Gastroesophageal sphincter (tissue), 4 donors: Measurements from ENCODE around the gene SMAD2. TPM values are rescaled to one million over a fixed set of nuclear protein-coding genes. Genes with fewer than 3 reads are reported as not detected.

ENCODE experiments used
- ATAC-seq: fragments of 150-250 bp; one replicate; pipeline ENCODE4 v1.9.1; 2016; ENCODE audit warnings: mild to moderate bottlenecking, moderate library complexity
- H3K27ac ChIP-seq, 4 donors: fragments of 200-600 bp; sonication (generic) in 3 of 4; 1 replicate in 3 of 4; 2 replicates in 1 of 4; pipeline ENCODE4 v1.5.1; 2016 to 2019
- H3K27me3 ChIP-seq: fragments of 200-600 bp; sonication (generic); one replicate; pipeline ENCODE4 v1.5.1; 2019
- H3K36me3 ChIP-seq, 2 donors: fragments of 200-600 bp; sonication (generic); one replicate each; pipeline ENCODE4 v1.5.1; 2019; ENCODE audit warnings: control low read depth in 1 of 2
- H3K4me1 ChIP-seq, 3 donors: fragments of 200-600 bp; sonication (generic); 1 replicate in 2 of 3; 2 replicates in 1 of 3; pipeline ENCODE4 v1.5.1; 2016 to 2019; ENCODE audit warnings: control low read depth in 2 of 3
- H3K4me3 ChIP-seq, 2 donors: fragments of 200-600 bp; sonication (generic); one replicate each; pipeline ENCODE4 v1.5.1; 2019; ENCODE audit warnings: mild to moderate bottlenecking in 1 of 2, moderate library complexity in 1 of 2
- H3K9me3 ChIP-seq, 3 donors: fragments of 200-600 bp; sonication (generic); one replicate each; pipeline ENCODE4 v1.5.1; 2017 to 2019; ENCODE audit warnings: control low read depth in 2 of 3
- CTCF ChIP-seq, 4 experiments: fragments of 200-600 bp in 2 of 4; fragments of 450-650 bp in 2 of 4; sonication (generic) in 1 of 4; IDR thresholded peaks; one replicate each; pipeline ENCODE4 v1.5.1; 2017 to 2019; ENCODE audit warnings: antibody characterized with exemption in 4 of 4, mild to moderate bottlenecking in 2 of 4, moderate library complexity in 2 of 4
- EP300 ChIP-seq: sonication (generic); formaldehyde crosslinking; IDR thresholded peaks from one replicate; pipeline ENCODE4 v1.6.1; 2017; ENCODE audit warnings: antibody characterized with exemption, mild to moderate bottlenecking
- POLR2A ChIP-seq, 2 donors: fragments of 450-650 bp; IDR thresholded peaks; one replicate each; pipeline ENCODE4 v1.6.1; 2017; ENCODE audit warnings: antibody characterized with exemption in 2 of 2, mild to moderate bottlenecking in 2 of 2, moderate library complexity in 1 of 2
- POLR2AphosphoS5 ChIP-seq: sonication (generic); formaldehyde crosslinking; IDR thresholded peaks from one replicate; pipeline ENCODE4 v1.6.1; 2017; ENCODE audit warnings: antibody characterized with exemption
- WGBS, 2 donors: methylation state at CpG; one replicate each; pipeline ENCODE4 v1.1.5; 2018; ENCODE audit warnings: low coverage in 1 of 2; 5-methylcytosine and 5-hydroxymethylcytosine counted together
- total RNA-seq, 4 donors: library from RNA; depleted of rRNA; stranded (reverse); fragments of >200 nt; gene quantifications; one replicate each; pipeline ENCODE4 v1.1.0, GENCODE V29; 2016

Gene SMAD2
- total RNA-seq, 4 donors from 2014 or later, result 76.5 to 143 (median 109) TPM

GRCh38 chr18:47929681-47930198 lies 719 bp downstream of the SMAD2 start:
- no peak for ATAC-seq

GRCh38 chr18:47928466-47928865 lies 2.0 kb downstream of the SMAD2 start:
- Histone ChIP-seq H3K4me1 (peaks cover 5 to 62% (median 11%) of the 10 kb centered on the region in 3 donors), H3K9me3 (no peaks in the 10 kb centered on the region), H3K27me3 (no peaks in the 10 kb centered on the region), H3K4me3 (peak overlapping the region in 1 of 2 donors; percentile 90), H3K27ac (no peak overlapping the region), H3K36me3 (no peaks in the 10 kb centered on the region)
- 40 to 45% methylated on average over 3 of the region's 3 CpGs for WGBS, 2 donors
- ATAC-seq, result no peak
- TF ChIP-seq POLR2A (IDR thresholded peaks at IDR 0.05) (no peak), CTCF (IDR thresholded peaks at IDR 0.05) (no peak), EP300 (no peak), POLR2AphosphoS5 (no peak)

More at GRCh38 chr18:47929681-47930198, 719 bp downstream of the SMAD2 start:
- TF ChIP-seq POLR2AphosphoS5, result no peak
- TF ChIP-seq CTCF (IDR thresholded peaks at IDR 0.05), result no peak
- no peak for TF ChIP-seq EP300
- WGBS, 2 donors, result 0% methylated on average over 9 to 10 of the region's 19 CpGs
- Histone ChIP-seq H3K27ac (peak overlapping the region; percentile 88 to 100 (median 95)), H3K9me3 (no peaks in the 10 kb centered on the region), H3K27me3 (no peaks in the 10 kb centered on the region), H3K4me3 (peak overlapping the region; percentile 90 to 97), H3K36me3 (no peaks in the 10 kb centered on the region), H3K4me1 (peaks cover 5 to 56% (median 11%) of the 10 kb centered on the region in 3 donors)

DNA sequence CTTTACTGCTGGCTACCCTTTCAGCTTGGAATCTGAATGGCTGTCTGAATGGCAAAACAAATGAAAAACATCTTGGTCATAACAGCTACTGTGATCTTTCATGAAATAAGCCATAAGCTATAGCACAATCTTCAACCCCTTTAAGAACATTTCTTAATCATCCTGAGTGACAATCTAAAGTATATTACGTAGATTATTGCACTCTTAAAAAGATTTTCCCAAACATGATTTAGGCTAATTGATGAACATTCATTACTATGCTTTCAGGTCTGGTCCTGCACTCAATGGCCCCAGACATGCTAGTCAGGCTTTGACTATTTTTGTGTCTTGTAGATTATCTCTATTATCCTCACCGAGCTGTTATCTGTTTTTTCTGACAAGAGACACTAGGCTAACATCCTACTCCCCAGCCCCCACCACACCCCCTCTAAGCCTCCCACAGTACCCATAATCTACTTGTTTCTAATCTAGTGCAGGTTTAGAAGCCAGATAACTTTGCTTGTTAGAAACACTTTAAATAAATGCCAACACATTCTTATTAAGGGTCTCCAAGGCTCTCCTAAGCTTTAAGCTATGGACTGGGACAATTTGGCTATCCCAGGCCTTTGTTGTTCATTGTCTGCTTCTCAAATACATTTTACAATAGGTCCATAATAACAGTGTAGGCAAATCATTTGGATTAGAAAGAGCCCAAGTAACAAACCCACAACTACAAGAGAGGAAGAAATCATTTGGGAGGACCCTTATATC lies 4.2 kb downstream of the SMAD2 start:
- no peak for TF ChIP-seq CTCF (IDR thresholded peaks at IDR 0.05)
- peaks cover 5 to 74% (median 11%) of the 10 kb centered on the region in 3 donors for H3K4me1 ChIP-seq
- no peaks in the 10 kb centered on the region for H3K27me3 ChIP-seq
- 63 to 80% methylated on average over 2 of the region's 2 CpGs for WGBS, 2 donors
- no peaks in the 10 kb centered on the region for H3K9me3 ChIP-seq
- no peak for ATAC-seq
- H3K4me3 ChIP-seq, result no peak overlapping the region
- H3K36me3 ChIP-seq, result no peaks in the 10 kb centered on the region
- H3K27ac ChIP-seq, result no peak overlapping the region

DNA sequence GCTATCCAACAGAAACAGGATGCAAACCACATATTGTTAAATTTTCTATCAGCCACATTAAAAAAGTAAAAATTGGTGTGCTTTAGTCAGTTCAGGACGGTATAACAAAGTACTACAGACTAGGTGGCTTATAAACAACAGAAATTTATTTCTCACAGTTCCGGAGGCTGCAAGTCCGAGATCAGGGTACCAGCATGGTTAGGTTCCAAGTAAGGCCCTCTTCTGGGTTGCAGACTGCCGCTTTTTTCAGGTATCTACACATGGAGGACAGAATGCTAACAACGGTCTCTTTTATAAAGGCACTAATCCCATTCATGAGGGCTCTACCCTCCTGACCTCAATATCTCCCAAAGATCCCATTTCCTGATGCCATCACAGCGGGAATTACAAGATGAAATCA lies 10.5 kb downstream of the SMAD2 start:
- Histone ChIP-seq H3K9me3 (no peaks in the 10 kb centered on the region), H3K27me3 (no peaks in the 10 kb centered on the region), H3K4me3 (no peak overlapping the region), H3K36me3 (no peaks in the 10 kb centered on the region), H3K27ac (no peak overlapping the region), H3K4me1 (peaks cover 0 to 69% (median 2%) of the 10 kb centered on the region in 3 donors)
- WGBS, 2 donors, result 87 to 96% methylated on average over 6 of the region's 6 CpGs
- ATAC-seq, result no peak
- TF ChIP-seq POLR2A (IDR thresholded peaks at IDR 0.05), result no peak
- no peak for TF ChIP-seq EP300
- no peak for TF ChIP-seq POLR2AphosphoS5
- no peak for TF ChIP-seq CTCF (IDR thresholded peaks at IDR 0.05)
